Calu3 (cell line): ENCODE data around the gene PTPRE. TPM values are rescaled to one million over a fixed set of nuclear protein-coding genes. Genes with fewer than 3 reads are reported as not detected.

Source experiments
- BruUV-seq: library from RNA; stranded (reverse); fragments of 400-500 nt; replicated peaks from 2 replicates; lab custom pipeline; 2021; lab: Mats Ljungman, UMichigan
- CTCF ChIA-PET: fragments of 300-600 bp; sonication (Branson Sonifier 250); formaldehyde crosslinking; loops from one replicate; lab custom pipeline; 2022; ENCODE audit warnings: antibody characterized with exemption; lab: Charles Lee
- DNase-seq: peaks from one replicate; pipeline ENCODE4 v3.0.0; 2022
- H3K27ac Mint-ChIP-seq: one replicate; pipeline ENCODE4 v1.8.0; 2022; ENCODE audit warnings: mixed read lengths; ENCODE audit not compliant: unreplicated experiment
- H3K27me3 Mint-ChIP-seq: one replicate; pipeline ENCODE4 v1.8.0; 2022; ENCODE audit warnings: mixed read lengths; ENCODE audit not compliant: unreplicated experiment
- H3K36me3 Mint-ChIP-seq: one replicate; pipeline ENCODE4 v1.8.0; 2022; ENCODE audit warnings: mild to moderate bottlenecking, moderate library complexity, mixed read lengths; ENCODE audit not compliant: insufficient read depth, unreplicated experiment
- H3K4me1 Mint-ChIP-seq: one replicate; pipeline ENCODE4 v1.8.0; 2022; ENCODE audit warnings: mild to moderate bottlenecking, low read depth, mixed read lengths; ENCODE audit not compliant: unreplicated experiment
- H3K4me3 Mint-ChIP-seq: one replicate; pipeline ENCODE4 v1.8.0; 2022; ENCODE audit warnings: mild to moderate bottlenecking, low read depth, moderate library complexity, mixed read lengths; ENCODE audit not compliant: unreplicated experiment
- H3K9me3 Mint-ChIP-seq: one replicate; pipeline ENCODE4 v1.8.0; 2022; ENCODE audit warnings: low read depth, mixed read lengths; ENCODE audit not compliant: unreplicated experiment
- intact Hi-C: fragments of 100-400 bp; cut with micrococcal nuclease; formaldehyde crosslinking; loops from one replicate; pipeline ENCODE4 v1.10.0; 2022; ENCODE audit not compliant: unreplicated experiment
- total RNA-seq: library from RNA; stranded (reverse); gene quantifications from 2 replicates; pipeline ENCODE4 v1.2.3, GENCODE V29; 2022
- TF ChIP-seq, protein P1 (sequence below): fragments of 200-600 bp; IDR thresholded peaks from one replicate; pipeline ENCODE4 v1.8.0; 2022; ENCODE audit warnings: antibody characterized with exemption; ENCODE audit not compliant: unreplicated experiment

The PTPRE gene
- total RNA-seq, 1 experiment from 2014 or later = 7.6 TPM

DNA sequence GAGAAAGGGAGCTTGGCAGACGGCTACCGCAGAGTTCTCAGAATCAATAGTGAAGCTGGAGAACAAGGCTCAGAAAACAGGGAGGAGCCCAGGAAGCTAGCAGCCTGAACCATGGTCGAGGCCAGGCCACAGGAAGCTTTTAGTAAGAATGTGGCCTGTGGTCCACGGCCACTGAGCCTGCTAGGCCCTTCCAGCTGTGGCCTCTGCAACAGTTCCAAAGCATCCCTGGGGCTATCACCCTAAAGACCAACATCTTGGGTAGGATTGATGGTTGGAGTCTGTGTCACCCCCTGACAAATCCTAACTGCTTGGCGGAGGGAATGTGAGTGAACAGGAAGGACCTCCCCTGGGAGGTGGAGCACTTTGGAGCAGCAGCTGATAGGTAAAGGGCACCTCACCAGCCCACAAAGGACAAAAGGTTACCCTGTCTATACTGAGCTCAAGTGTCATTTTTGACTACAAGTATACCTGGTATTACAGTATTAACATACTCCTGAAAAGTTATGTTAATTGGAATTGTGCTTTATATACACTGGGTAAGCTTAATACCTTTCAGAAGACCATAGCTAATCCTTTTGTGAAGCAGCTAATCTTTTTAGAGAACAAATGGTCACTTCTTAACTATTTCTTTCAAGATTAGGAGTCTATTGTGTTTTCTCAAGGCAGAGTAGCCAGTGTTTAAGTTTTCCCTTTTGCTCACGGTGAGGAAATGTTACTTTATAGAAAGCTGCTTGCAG, 18.7 kb downstream of the PTPRE start:
- no peak overlapping the region for H3K4me3 Mint-ChIP-seq
- TF ChIP-seq, protein P1, sequence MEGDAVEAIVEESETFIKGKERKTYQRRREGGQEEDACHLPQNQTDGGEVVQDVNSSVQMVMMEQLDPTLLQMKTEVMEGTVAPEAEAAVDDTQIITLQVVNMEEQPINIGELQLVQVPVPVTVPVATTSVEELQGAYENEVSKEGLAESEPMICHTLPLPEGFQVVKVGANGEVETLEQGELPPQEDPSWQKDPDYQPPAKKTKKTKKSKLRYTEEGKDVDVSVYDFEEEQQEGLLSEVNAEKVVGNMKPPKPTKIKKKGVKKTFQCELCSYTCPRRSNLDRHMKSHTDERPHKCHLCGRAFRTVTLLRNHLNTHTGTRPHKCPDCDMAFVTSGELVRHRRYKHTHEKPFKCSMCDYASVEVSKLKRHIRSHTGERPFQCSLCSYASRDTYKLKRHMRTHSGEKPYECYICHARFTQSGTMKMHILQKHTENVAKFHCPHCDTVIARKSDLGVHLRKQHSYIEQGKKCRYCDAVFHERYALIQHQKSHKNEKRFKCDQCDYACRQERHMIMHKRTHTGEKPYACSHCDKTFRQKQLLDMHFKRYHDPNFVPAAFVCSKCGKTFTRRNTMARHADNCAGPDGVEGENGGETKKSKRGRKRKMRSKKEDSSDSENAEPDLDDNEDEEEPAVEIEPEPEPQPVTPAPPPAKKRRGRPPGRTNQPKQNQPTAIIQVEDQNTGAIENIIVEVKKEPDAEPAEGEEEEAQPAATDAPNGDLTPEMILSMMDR = no peak
- H3K27me3 Mint-ChIP-seq = no peaks in the 10 kb centered on the region
- H3K27ac Mint-ChIP-seq = no peak overlapping the region
- peaks cover 2% of the 10 kb centered on the region for H3K9me3 Mint-ChIP-seq
- CTCF ChIA-PET = no interaction called here
- DNase-seq = no peak
- intact Hi-C loops = no loop called here
- H3K4me1 Mint-ChIP-seq = peaks cover 19% of the 10 kb centered on the region
- BruUV-seq = no TSS peak
- H3K36me3 Mint-ChIP-seq = peaks cover 6% of the 10 kb centered on the region

DNA sequence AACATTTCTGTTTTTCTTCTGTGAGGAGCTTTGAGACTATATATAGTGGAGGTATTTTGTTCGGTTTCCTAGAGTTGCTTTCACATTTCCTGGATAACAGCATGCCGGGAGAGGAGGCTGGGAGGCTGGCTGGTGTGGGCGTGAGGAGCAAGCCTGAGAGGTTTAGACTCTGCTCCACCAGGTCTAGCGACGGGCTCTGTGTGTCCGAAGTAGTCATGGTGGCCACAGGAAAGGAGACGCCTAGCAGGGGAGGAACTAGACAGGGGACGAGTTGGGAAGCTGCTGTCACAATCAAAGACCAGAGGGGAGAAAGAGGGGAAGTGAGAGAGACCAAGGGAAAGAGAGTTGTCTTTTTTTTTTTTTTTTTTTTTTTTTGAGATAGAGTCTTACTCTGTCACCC, 19.6 kb downstream of the PTPRE start:
- Mint-ChIP-seq H3K27me3 (no peaks in the 10 kb centered on the region), H3K36me3 (peaks cover 6% of the 10 kb centered on the region), H3K4me1 (peaks cover 19% of the 10 kb centered on the region), H3K9me3 (peaks cover 2% of the 10 kb centered on the region), H3K27ac (no peak overlapping the region), H3K4me3 (no peak overlapping the region)
- DNase-seq = no peak
- intact Hi-C loops = no loop called here
- no TSS peak for BruUV-seq
- CTCF ChIA-PET = interaction anchor here (0.7 kb wide), 1 partner anchor 41 kb away, joined by 6 read pairs; no protein-coding TSS in a partner anchor
- TF ChIP-seq, protein P1 = no peak

DNA sequence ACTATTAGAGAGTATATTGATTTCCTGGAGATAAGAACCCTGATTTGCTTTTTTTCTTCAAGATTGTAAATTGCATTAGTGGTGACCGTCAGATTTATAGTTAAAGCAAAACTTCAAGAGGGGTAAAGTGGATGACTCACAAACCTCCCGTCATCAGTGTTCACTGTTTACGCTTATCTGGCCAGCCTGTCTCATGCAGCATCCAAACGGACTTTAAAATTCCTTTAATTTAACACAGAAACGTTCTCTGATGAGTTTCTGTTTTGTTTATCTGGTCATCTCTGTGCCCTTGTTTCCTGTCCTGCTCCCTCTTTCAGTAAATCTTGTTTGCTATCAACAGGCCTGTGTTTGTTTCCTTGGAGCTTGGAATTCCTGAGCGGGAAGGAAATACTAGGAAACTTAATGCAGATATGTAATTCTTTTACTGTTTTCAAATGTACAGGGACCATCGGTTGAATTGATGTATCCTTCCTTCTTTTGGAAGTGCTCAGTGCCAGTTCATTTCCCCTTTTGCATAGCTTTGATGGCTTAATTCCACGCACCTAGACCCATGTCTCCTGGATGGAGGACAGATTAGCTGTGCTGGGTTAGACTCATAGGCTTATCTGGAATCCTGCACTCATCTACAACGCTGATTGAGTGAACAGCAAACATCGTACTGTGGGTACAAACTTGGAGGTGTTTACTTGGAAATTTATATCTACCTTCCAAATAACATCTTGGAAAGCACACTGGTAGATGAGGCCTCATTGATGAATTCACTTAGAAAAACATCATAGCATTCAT, 21.3 kb downstream of the PTPRE start:
- H3K36me3 Mint-ChIP-seq = no peaks in the 10 kb centered on the region
- no peaks in the 10 kb centered on the region for H3K27me3 Mint-ChIP-seq
- intact Hi-C loops = no loop called here
- peaks cover 2% of the 10 kb centered on the region for H3K9me3 Mint-ChIP-seq
- peaks cover 8% of the 10 kb centered on the region for H3K4me1 Mint-ChIP-seq
- CTCF ChIA-PET = interaction anchor here (0.6 kb wide), 1 partner anchor 113 kb away, joined by 7 read pairs; no protein-coding TSS in a partner anchor
- no peak overlapping the region for H3K27ac Mint-ChIP-seq
- BruUV-seq = no TSS peak
- H3K4me3 Mint-ChIP-seq = no peak overlapping the region
- TF ChIP-seq, protein P1 = no peak
- no peak for DNase-seq

DNA sequence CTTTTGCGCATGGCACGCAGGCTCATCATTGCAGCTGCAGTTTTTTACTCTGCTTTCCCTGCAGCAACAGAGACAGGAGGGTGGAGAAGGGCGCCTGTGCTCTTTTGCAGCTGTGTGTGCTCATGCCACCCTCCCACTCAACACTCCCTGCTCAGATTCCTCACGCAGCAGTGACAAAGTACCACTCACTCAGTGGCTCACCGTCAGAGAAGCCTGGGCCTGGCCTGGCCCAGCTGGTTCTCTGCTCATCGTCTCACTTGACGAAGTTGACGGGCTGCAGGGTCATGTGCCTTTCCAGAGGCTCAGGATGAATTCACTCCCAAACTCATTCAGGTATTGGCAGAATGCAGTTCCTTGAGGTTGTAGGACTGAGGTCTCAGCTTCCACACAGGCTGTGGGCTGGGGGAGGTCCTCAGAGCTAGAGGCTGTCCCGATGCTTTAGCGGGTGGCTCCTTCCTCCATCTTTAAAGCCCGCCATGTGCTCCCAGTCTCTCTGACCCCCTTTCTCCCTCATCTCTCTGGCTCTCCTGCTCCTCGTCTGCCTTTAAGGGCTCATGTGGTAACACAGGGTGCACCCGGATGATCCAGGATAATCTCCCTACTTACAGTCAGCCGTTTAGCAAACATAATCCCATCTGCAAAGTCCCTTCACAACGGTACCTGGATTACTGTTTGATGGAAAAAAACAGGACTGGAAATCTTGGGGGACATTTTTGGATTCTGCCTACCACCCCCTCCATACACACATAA, 25.8 kb downstream of the PTPRE start:
- peaks cover 14% of the 10 kb centered on the region for H3K36me3 Mint-ChIP-seq
- no peak overlapping the region for H3K4me3 Mint-ChIP-seq
- CTCF ChIA-PET = interaction anchor here (0.5 kb wide), 1 partner anchor 9 kb away, joined by 3 read pairs; no protein-coding TSS in a partner anchor
- no peaks in the 10 kb centered on the region for H3K27me3 Mint-ChIP-seq
- H3K27ac Mint-ChIP-seq = no peak overlapping the region
- intact Hi-C loops = no loop called here
- H3K4me1 Mint-ChIP-seq = no peaks in the 10 kb centered on the region
- H3K9me3 Mint-ChIP-seq = no peaks in the 10 kb centered on the region
- TF ChIP-seq, protein P1 = no peak
- DNase-seq = no peak
- BruUV-seq = no TSS peak
